Measurements from ENCODE around the gene SORCS3.

DNA sequence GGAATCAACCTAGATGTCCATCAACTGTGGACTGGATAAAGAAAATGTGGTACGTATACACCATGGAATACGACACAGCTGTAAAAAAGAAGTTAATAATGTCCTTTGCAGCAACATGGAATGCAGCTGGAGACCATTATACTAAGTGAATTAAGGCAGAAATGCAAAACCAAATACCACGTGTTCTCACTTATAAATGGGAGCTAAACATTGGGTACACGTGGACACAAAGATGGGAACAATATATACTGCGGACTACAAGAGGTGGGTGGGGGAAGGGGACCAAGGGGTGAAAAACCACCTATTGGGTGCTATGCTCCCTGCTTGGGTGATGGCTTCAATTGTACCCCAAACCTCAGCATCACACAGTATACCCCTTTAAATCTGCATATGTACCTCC is 385.5 kb downstream of the SORCS3 start:
- TF ChIP-seq, protein P1, sequence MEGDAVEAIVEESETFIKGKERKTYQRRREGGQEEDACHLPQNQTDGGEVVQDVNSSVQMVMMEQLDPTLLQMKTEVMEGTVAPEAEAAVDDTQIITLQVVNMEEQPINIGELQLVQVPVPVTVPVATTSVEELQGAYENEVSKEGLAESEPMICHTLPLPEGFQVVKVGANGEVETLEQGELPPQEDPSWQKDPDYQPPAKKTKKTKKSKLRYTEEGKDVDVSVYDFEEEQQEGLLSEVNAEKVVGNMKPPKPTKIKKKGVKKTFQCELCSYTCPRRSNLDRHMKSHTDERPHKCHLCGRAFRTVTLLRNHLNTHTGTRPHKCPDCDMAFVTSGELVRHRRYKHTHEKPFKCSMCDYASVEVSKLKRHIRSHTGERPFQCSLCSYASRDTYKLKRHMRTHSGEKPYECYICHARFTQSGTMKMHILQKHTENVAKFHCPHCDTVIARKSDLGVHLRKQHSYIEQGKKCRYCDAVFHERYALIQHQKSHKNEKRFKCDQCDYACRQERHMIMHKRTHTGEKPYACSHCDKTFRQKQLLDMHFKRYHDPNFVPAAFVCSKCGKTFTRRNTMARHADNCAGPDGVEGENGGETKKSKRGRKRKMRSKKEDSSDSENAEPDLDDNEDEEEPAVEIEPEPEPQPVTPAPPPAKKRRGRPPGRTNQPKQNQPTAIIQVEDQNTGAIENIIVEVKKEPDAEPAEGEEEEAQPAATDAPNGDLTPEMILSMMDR (IDR thresholded peaks at IDR 0.05; ENCODE audit: poor library complexity, severe bottlenecking) = no peak
- no peak for TF ChIP-seq RAD21 (conservative IDR thresholded peaks at IDR 0.05)
- TF ChIP-seq POLR2AphosphoS5 (IDR thresholded peaks at IDR 0.05) = no peak
- TF ChIP-seq, protein P2, sequence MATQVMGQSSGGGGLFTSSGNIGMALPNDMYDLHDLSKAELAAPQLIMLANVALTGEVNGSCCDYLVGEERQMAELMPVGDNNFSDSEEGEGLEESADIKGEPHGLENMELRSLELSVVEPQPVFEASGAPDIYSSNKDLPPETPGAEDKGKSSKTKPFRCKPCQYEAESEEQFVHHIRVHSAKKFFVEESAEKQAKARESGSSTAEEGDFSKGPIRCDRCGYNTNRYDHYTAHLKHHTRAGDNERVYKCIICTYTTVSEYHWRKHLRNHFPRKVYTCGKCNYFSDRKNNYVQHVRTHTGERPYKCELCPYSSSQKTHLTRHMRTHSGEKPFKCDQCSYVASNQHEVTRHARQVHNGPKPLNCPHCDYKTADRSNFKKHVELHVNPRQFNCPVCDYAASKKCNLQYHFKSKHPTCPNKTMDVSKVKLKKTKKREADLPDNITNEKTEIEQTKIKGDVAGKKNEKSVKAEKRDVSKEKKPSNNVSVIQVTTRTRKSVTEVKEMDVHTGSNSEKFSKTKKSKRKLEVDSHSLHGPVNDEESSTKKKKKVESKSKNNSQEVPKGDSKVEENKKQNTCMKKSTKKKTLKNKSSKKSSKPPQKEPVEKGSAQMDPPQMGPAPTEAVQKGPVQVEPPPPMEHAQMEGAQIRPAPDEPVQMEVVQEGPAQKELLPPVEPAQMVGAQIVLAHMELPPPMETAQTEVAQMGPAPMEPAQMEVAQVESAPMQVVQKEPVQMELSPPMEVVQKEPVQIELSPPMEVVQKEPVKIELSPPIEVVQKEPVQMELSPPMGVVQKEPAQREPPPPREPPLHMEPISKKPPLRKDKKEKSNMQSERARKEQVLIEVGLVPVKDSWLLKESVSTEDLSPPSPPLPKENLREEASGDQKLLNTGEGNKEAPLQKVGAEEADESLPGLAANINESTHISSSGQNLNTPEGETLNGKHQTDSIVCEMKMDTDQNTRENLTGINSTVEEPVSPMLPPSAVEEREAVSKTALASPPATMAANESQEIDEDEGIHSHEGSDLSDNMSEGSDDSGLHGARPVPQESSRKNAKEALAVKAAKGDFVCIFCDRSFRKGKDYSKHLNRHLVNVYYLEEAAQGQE (IDR thresholded peaks at IDR 0.05; ENCODE audit: borderline replicate concordance) = no peak
- TF ChIP-seq TAF1 (IDR thresholded peaks at IDR 0.05; ENCODE audit: low read depth) = no peak
